ENCODE results near the gene SEC16B.
A peak's percentile ranks its signal among the peaks of the same experiment; 100 is the strongest.

Gene SEC16B

GRCh38 chr1:177902266-177902665, 67.6 kb downstream of the SEC16B start:
- TF ChIP-seq ZFP69B (tag by site-specific recombination; IDR thresholded peaks at IDR 0.05) = no peak
- TF ChIP-seq, protein P1, sequence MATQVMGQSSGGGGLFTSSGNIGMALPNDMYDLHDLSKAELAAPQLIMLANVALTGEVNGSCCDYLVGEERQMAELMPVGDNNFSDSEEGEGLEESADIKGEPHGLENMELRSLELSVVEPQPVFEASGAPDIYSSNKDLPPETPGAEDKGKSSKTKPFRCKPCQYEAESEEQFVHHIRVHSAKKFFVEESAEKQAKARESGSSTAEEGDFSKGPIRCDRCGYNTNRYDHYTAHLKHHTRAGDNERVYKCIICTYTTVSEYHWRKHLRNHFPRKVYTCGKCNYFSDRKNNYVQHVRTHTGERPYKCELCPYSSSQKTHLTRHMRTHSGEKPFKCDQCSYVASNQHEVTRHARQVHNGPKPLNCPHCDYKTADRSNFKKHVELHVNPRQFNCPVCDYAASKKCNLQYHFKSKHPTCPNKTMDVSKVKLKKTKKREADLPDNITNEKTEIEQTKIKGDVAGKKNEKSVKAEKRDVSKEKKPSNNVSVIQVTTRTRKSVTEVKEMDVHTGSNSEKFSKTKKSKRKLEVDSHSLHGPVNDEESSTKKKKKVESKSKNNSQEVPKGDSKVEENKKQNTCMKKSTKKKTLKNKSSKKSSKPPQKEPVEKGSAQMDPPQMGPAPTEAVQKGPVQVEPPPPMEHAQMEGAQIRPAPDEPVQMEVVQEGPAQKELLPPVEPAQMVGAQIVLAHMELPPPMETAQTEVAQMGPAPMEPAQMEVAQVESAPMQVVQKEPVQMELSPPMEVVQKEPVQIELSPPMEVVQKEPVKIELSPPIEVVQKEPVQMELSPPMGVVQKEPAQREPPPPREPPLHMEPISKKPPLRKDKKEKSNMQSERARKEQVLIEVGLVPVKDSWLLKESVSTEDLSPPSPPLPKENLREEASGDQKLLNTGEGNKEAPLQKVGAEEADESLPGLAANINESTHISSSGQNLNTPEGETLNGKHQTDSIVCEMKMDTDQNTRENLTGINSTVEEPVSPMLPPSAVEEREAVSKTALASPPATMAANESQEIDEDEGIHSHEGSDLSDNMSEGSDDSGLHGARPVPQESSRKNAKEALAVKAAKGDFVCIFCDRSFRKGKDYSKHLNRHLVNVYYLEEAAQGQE (tag by site-specific recombination; IDR thresholded peaks at IDR 0.05) = no peak
- TF ChIP-seq ZNF274 (IDR thresholded peaks at IDR 0.05; ENCODE audit: low read length) = no peak
- no peak for TF ChIP-seq ZNF274 (tag by site-specific recombination; IDR thresholded peaks at IDR 0.05; ENCODE audit: borderline replicate concordance)
- TF ChIP-seq ZNF791 (tag by site-specific recombination; IDR thresholded peaks at IDR 0.05) = no peak
- no peak for TF ChIP-seq ZNF701 (tag by site-specific recombination; IDR thresholded peaks at IDR 0.05)
- TF ChIP-seq ZNF404 (tag by site-specific recombination; IDR thresholded peaks at IDR 0.05) = no peak
- no peak for TF ChIP-seq HOXD13 (CRISPR knock-in tag; IDR thresholded peaks at IDR 0.05; ENCODE audit: borderline replicate concordance)
- TF ChIP-seq ZNF26 (tag by site-specific recombination; IDR thresholded peaks at IDR 0.05) = no peak
- no peaks in the 10 kb centered on the region for H3K9me3 ChIP-seq (ENCODE audit: control insufficient read depth, insufficient read depth, low read depth, low read length)
- H3K4me1 ChIP-seq (ENCODE audit: control insufficient read depth, insufficient read depth, low read length) = no peaks in the 10 kb centered on the region
- CTCF ChIA-PET = no interaction called here
- H3K27ac ChIP-seq (ENCODE audit: extremely low read depth, low read depth, low read length) = no peak overlapping the region
- POLR2A ChIA-PET = no interaction called here
- no peaks in the 10 kb centered on the region for H3K36me3 ChIP-seq (ENCODE audit: control insufficient read depth in 2 of 2, insufficient read depth in 1 of 2, low read length in 2 of 2)
- H3K4me3 ChIP-seq (ENCODE audit: low read depth, low read length) = no peak overlapping the region

GRCh38 chr1:177897998-177898654, 71.7 kb downstream of the SEC16B start:
- no peak overlapping the region for H3K4me3 ChIP-seq (ENCODE audit: low read depth, low read length)
- H3K27ac ChIP-seq (ENCODE audit: extremely low read depth, low read depth, low read length) = no peak overlapping the region
- ChIA-PET CTCF (interaction anchor here (1.2 kb wide), 1 partner anchor 15 kb away, joined by 4 read pairs; no protein-coding TSS in a partner anchor), POLR2A (no interaction called here)
- no peaks in the 10 kb centered on the region for H3K4me1 ChIP-seq (ENCODE audit: control insufficient read depth, insufficient read depth, low read length)
- no peaks in the 10 kb centered on the region for H3K36me3 ChIP-seq (ENCODE audit: control insufficient read depth in 2 of 2, insufficient read depth in 1 of 2, low read length in 2 of 2)
- H3K9me3 ChIP-seq (ENCODE audit: control insufficient read depth, insufficient read depth, low read depth, low read length) = no peaks in the 10 kb centered on the region
- TF ChIP-seq ZNF23 (tag by site-specific recombination; IDR thresholded peaks at IDR 0.05; ENCODE audit: borderline replicate concordance) = no peak
- TF ChIP-seq ZNF449 (tag by site-specific recombination; IDR thresholded peaks at IDR 0.05) = 0 out of 2 replicates have a peak, but pooled peaks have one; percentile 54
- 0 out of 2 replicates have a peak, but pooled peaks have one; percentile 46 for TF ChIP-seq OVOL3 (tag by site-specific recombination; IDR thresholded peaks at IDR 0.05)
- 0 out of 2 replicates have a peak, but pooled peaks have one; percentile 47 for TF ChIP-seq KLF16 (tag by site-specific recombination; IDR thresholded peaks at IDR 0.05)
- TF ChIP-seq PRDM4 (tag by site-specific recombination; IDR thresholded peaks at IDR 0.05) = no peak
- TF ChIP-seq TRIM28 (IDR thresholded peaks at IDR 0.05; ENCODE audit: borderline replicate concordance, low read length) = no peak
- TF ChIP-seq ZNF585B (tag by site-specific recombination; IDR thresholded peaks at IDR 0.05) = no peak
- peak; percentile 53; the same call in 1 of the 2 replicates for TF ChIP-seq OSR2 (tag by site-specific recombination; IDR thresholded peaks at IDR 0.05)
- TF ChIP-seq ZNF529 (tag by site-specific recombination; IDR thresholded peaks at IDR 0.05; ENCODE audit: insufficient replicate concordance) = no peak
- TF ChIP-seq ZNF18 (tag by site-specific recombination; IDR thresholded peaks at IDR 0.05) = peak; percentile 19; the same call in 1 of the 2 replicates
- TF ChIP-seq ZNF561 (tag by site-specific recombination; IDR thresholded peaks at IDR 0.05; ENCODE audit: borderline replicate concordance) = 0 out of 2 replicates have a peak, but pooled peaks have one; percentile 38
- TF ChIP-seq ZEB2 (tag by site-specific recombination; IDR thresholded peaks at IDR 0.05) = no peak
- no peak for TF ChIP-seq ZNF624 (tag by site-specific recombination; IDR thresholded peaks at IDR 0.05)
- TF ChIP-seq GLIS1 (tag by site-specific recombination; IDR thresholded peaks at IDR 0.05) = peak; percentile 41; the same call in 1 of the 2 replicates

All from HEK293 (cell line).